CD8-positive, alpha-beta memory T cell (primary cell): ENCODE measurements around the gene NAGA. TPM values are rescaled to one million over a fixed set of nuclear protein-coding genes. Genes with fewer than 3 reads are reported as not detected.
"Not testable (repeated sequence)": the region's sequence is repeated elsewhere in the genome, so short reads cannot be mapped to it uniquely, and the experiment has no call there.

Experiments
- CTCF ChIA-PET: fragments of 350-600 bp; sonication (Branson Sonifier 250); formaldehyde crosslinking; loops from one replicate; lab custom pipeline; 2021; ENCODE audit warnings: antibody characterized with exemption; lab: Charles Lee
- POLR2A ChIA-PET: fragments of 350-600 bp; sonication (Branson Sonifier 250); formaldehyde crosslinking; loops from one replicate; lab custom pipeline; 2021; ENCODE audit warnings: antibody characterized with exemption; lab: Charles Lee
- DNase-seq, 5 donors: peaks; one replicate each; pipeline versions ENCODE4 v3.0.0 to v3.0.0-alpha.2; 2020 to 2022; ENCODE audit warnings: mixed read lengths in 1 of 5
- H3K27ac ChIP-seq: one replicate; pipeline ENCODE4 v1.7.0; 2013; ENCODE audit warnings: low read depth, mild to moderate bottlenecking, low read length, moderate library complexity
- H3K27me3 ChIP-seq: 2 replicates; pipeline ENCODE4 v1.7.0; 2013; ENCODE audit warnings: low read length, mild to moderate bottlenecking; ENCODE audit not compliant: insufficient read depth, poor library complexity, severe bottlenecking
- H3K36me3 ChIP-seq: 2 replicates; pipeline ENCODE4 v1.7.0; 2013; ENCODE audit warnings: mild to moderate bottlenecking, low read length, moderate library complexity; ENCODE audit not compliant: insufficient read depth
- H3K4me1 ChIP-seq: 2 replicates; pipeline ENCODE4 v1.7.0; 2013; ENCODE audit warnings: mild to moderate bottlenecking, low read length, moderate library complexity; ENCODE audit not compliant: insufficient read depth
- H3K4me3 ChIP-seq: 2 replicates; pipeline ENCODE4 v1.7.0; 2013; ENCODE audit warnings: mild to moderate bottlenecking, low read length
- H3K9me3 ChIP-seq: 2 replicates; pipeline ENCODE4 v1.7.0; 2013; ENCODE audit warnings: mild to moderate bottlenecking, low read length
- H3K27ac Mint-ChIP-seq, 8 donors: one replicate each; pipeline ENCODE4 v1.8.0; 2020 to 2021; ENCODE audit warnings: mixed read lengths in 8 of 8, mild to moderate bottlenecking in 6 of 8, inconsistent platforms in 3 of 8, moderate library complexity in 3 of 8
- H3K27me3 Mint-ChIP-seq, 2 donors: one replicate each; pipeline ENCODE4 v1.8.0; 2020 to 2021; ENCODE audit warnings: mixed read lengths in 2 of 2, mild to moderate bottlenecking in 1 of 2, moderate library complexity in 1 of 2
- H3K36me3 Mint-ChIP-seq, 3 donors: one replicate each; pipeline ENCODE4 v1.8.0; 2020 to 2021; ENCODE audit warnings: mixed read lengths in 3 of 3, inconsistent platforms in 1 of 3, mild to moderate bottlenecking in 1 of 3
- H3K4me1 Mint-ChIP-seq, 3 donors: one replicate each; pipeline ENCODE4 v1.8.0; 2020 to 2021; ENCODE audit warnings: mixed read lengths in 3 of 3, inconsistent platforms in 1 of 3, mild to moderate bottlenecking in 1 of 3
- H3K4me3 Mint-ChIP-seq, 7 donors: one replicate each; pipeline ENCODE4 v1.8.0; 2020 to 2021; ENCODE audit warnings: mixed read lengths in 7 of 7, mild to moderate bottlenecking in 6 of 7, moderate library complexity in 4 of 7, inconsistent platforms in 2 of 7
- H3K9me3 Mint-ChIP-seq, 5 donors: one replicate each; pipeline ENCODE4 v1.8.0; 2020 to 2022; ENCODE audit warnings: mixed read lengths in 5 of 5, mild to moderate bottlenecking in 3 of 5, moderate library complexity in 2 of 5, inconsistent platforms in 1 of 5
- polyA plus RNA-seq: library from polyadenylated mRNA; unstranded; fragments of 300-500 nt; fragmentation: Illumina TruSeq; gene quantifications from one replicate; pipeline ENCODE4 v1.2.3, GENCODE V29; 2021
- total RNA-seq, 2 experiments: library from RNA; stranded (reverse); gene quantifications; one replicate each; pipeline ENCODE4 v1.2.3, GENCODE V29; 2021

The NAGA gene
- total and polyA plus RNA-seq, 3 experiments from 2014 or later: 19.0 to 21.2 (median 20.3) TPM

GRCh38 chr22:42074132-42074811 lies 3.7 kb upstream of the NAGA start, which contains the start of gene PHETA2:
PHETA2 (plus strand) TSS chr22:42074248; CDS start chr22:42077294, 3,046 bp downstream.
- Histone ChIP-seq H3K36me3 (no peaks in the 10 kb centered on the region), H3K27me3 (no peaks in the 10 kb centered on the region), H3K4me1 (peaks cover 36% of the 10 kb centered on the region), H3K27ac (peak within 1 kb of the TSS; percentile 31), H3K9me3 (no peaks in the 10 kb centered on the region), H3K4me3 (peak within 1 kb of the TSS; percentile 39)
- peak within 1 kb of the TSS; percentile 4 to 91 (median 64) for H3K27ac Mint-ChIP-seq
- H3K27me3 Mint-ChIP-seq: no peaks in the 10 kb centered on the region
- peaks cover 38 to 62% (median 45%) of the 10 kb centered on the region in 3 donors for H3K4me1 Mint-ChIP-seq
- DNase-seq: peak; percentile 40 to 73 (median 47)
- no peaks in the 10 kb centered on the region for H3K9me3 Mint-ChIP-seq
- CTCF ChIA-PET: interaction anchor here (1.6 kb wide), 1 partner anchor 16 kb away, joined by 10 read pairs; the partner anchor contains the start of gene NDUFA6
- H3K36me3 Mint-ChIP-seq: peaks cover 0 to 4% (median 0%) of the 10 kb centered on the region in 3 donors
- peak within 1 kb of the TSS; percentile 51 to 82 (median 62) for H3K4me3 Mint-ChIP-seq
- POLR2A ChIA-PET: no interaction called here

GRCh38 chr22:42073621-42074041 lies 3.0 kb upstream of the NAGA start:
- Histone ChIP-seq H3K27ac (no peak overlapping the region), H3K36me3 (no peaks in the 10 kb centered on the region), H3K9me3 (no peaks in the 10 kb centered on the region), H3K4me1 (peaks cover 30% of the 10 kb centered on the region), H3K4me3 (peak overlapping the region; percentile 39), H3K27me3 (no peaks in the 10 kb centered on the region)
- Mint-ChIP-seq H3K36me3 (peaks cover 0 to 6% (median 0%) of the 10 kb centered on the region in 3 donors), H3K27me3 (no peaks in the 10 kb centered on the region), H3K4me3 (peak overlapping the region in 6 of 7 donors; percentile 51 to 72 (median 56)), H3K4me1 (peaks cover 35 to 58% (median 46%) of the 10 kb centered on the region in 3 donors), H3K9me3 (no peaks in the 10 kb centered on the region), H3K27ac (peak overlapping the region in 3 of 8 donors; percentile 50 to 83 (median 61))
- CTCF ChIA-PET: no interaction called here
- POLR2A ChIA-PET: no interaction called here
- DNase-seq: no peak

DNA sequence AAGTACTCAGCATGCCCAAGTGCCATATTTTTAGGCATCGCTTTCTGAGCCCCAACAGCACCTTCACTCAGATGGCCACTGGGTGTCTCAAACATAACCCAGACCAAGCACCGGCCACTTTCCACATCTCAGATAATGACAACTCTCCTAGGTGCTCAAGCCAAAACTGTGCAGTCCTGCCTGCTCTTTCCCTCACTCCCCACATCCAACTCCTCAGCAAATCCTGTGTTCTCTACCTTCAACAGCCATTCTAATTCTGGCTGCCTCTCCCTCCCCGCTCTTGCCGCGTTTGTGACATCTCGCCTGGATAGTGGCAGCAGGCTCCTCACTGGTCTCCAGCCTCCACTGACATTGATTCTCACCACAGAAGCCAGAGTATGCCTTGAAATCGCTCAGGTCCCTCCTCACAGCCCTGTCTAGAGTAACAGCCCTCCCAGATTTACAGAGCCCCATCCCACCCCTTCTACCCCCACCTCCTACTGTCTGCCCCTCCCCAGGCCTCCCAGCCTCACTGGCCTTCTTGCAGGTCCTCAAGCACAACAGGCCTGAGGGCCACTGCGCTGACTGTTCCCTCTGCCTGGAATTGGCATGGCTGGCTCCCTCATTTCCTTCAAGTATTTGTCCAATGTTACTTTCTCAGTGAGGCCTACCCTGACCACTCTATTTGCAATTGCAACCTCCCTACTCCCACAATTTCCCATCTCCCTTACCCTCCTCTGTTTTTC lies 2.2 kb upstream of the NAGA start:
- Mint-ChIP-seq H3K4me3 (peak overlapping the region; percentile 39 to 72 (median 52)), H3K9me3 (no peaks in the 10 kb centered on the region), H3K36me3 (peaks cover 0 to 14% (median 0%) of the 10 kb centered on the region in 3 donors), H3K27ac (peak overlapping the region in 4 of 8 donors; percentile 4 to 83 (median 50)), H3K4me1 (peaks cover 35 to 54% (median 46%) of the 10 kb centered on the region in 3 donors), H3K27me3 (no peaks in the 10 kb centered on the region)
- Histone ChIP-seq H3K27me3 (no peaks in the 10 kb centered on the region), H3K4me3 (no peak overlapping the region), H3K9me3 (no peaks in the 10 kb centered on the region), H3K27ac (no peak overlapping the region), H3K4me1 (peaks cover 26% of the 10 kb centered on the region), H3K36me3 (no peaks in the 10 kb centered on the region)
- POLR2A ChIA-PET: no interaction called here
- CTCF ChIA-PET: no interaction called here
- DNase-seq: no peak

DNA sequence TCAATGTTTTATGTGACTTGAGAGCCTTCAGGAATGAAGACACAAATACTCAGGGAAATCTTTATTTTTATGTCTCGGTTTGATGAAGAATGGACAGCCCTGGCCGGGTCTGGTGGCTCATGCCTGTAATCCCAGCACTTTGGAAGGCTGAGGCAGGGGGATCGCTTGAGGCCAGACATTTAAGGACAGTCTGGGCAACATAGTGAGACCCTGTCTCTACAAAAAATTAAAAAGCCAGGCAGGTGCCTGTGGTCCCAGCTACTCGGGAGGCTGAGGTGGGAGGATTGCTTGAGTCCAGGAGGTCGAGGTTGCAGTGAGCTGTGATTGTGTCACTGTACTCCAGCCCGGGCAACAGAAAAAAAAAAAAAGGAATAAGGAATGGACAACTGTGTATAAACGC lies 896 bp upstream of the NAGA start:
- H3K4me3 Mint-ChIP-seq: peak overlapping the region; percentile 91 to 96 (median 93)
- CTCF ChIA-PET, H3K36me3 ChIP-seq, H3K27me3 Mint-ChIP-seq, DNase-seq, H3K27me3 ChIP-seq, H3K9me3 Mint-ChIP-seq, H3K9me3 ChIP-seq: not testable (repeated sequence)
- H3K27ac Mint-ChIP-seq: peak overlapping the region; percentile 68 to 94 (median 91)
- H3K27ac ChIP-seq: peak overlapping the region; percentile 76
- peaks cover 37 to 54% (median 46%) of the 10 kb centered on the region in 3 donors for H3K4me1 Mint-ChIP-seq
- peaks cover 26% of the 10 kb centered on the region for H3K4me1 ChIP-seq
- POLR2A ChIA-PET: interaction anchor here (0.7 to 2.2 kb wide), 3 partner anchors 8 to 29 kb away, joined by 5 to 19 read pairs (median 7); partner anchors contain the start of genes NDUFA6 and SMDT1
- H3K4me3 ChIP-seq: peak overlapping the region; percentile 85
- H3K36me3 Mint-ChIP-seq: peaks cover 0 to 25% (median 0%) of the 10 kb centered on the region in 3 donors

- H3K4me1 Mint-ChIP-seq: peaks cover 33 to 48% (median 44%) of the 10 kb centered on the region in 3 donors
- CTCF ChIA-PET: interaction anchor here (0.5 to 1.2 kb wide), 4 partner anchors 9 to 1101 kb away, joined by 3 to 9 read pairs (median 4); partner anchors contain the start of genes NDUFA6 and SMDT1
- H3K27me3 ChIP-seq: no peaks in the 10 kb centered on the region
- no peaks in the 10 kb centered on the region for H3K36me3 ChIP-seq
- no peak for DNase-seq
- peaks cover 23% of the 10 kb centered on the region for H3K4me1 ChIP-seq
- peak overlapping the region; percentile 91 to 96 (median 93) for H3K4me3 Mint-ChIP-seq
- peaks cover 0 to 39% (median 2%) of the 10 kb centered on the region in 3 donors for H3K36me3 Mint-ChIP-seq
- H3K27ac Mint-ChIP-seq: peak overlapping the region; percentile 68 to 94 (median 89)
- peak overlapping the region; percentile 76 for H3K27ac ChIP-seq
- peak overlapping the region; percentile 85 for H3K4me3 ChIP-seq
- H3K9me3 Mint-ChIP-seq: no peaks in the 10 kb centered on the region
- H3K9me3 ChIP-seq: no peaks in the 10 kb centered on the region
- POLR2A ChIA-PET: interaction anchor here (1.7 to 2.2 kb wide), 2 partner anchors 9 to 20 kb away, joined by 7 to 19 read pairs; partner anchors contain the start of genes NDUFA6 and SMDT1
- no peaks in the 10 kb centered on the region for H3K27me3 Mint-ChIP-seq
Observed at GRCh38 chr22:42069801-42070516, 653 bp downstream of the NAGA start.

DNA sequence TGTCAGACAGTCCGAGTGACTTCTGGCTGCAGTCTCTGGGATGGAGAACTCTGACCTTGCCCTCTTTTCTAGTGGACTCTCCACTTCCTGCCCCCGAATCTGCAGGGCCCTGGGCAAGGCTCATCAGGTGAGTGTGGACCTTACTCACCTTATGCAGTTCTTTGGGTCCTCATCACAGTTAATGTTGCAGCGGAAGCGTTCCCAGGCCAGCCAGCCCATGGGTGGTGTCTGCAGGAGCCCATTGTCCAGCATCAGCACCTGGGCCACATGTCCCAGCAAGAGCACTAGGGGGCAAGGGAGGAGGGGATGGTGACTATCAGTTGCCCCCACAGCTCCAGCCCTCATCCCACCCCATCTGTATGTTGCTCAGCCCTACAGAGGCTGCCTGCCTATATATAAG lies 2.3 kb downstream of the NAGA start:
- peaks cover 21% of the 10 kb centered on the region for H3K4me1 ChIP-seq
- Mint-ChIP-seq H3K4me1 (peaks cover 32 to 40% (median 39%) of the 10 kb centered on the region in 3 donors), H3K9me3 (no peaks in the 10 kb centered on the region), H3K36me3 (peaks cover 5 to 48% (median 8%) of the 10 kb centered on the region in 3 donors), H3K4me3 (peak overlapping the region in 1 of 7 donors; percentile 12), H3K27me3 (no peaks in the 10 kb centered on the region), H3K27ac (peak overlapping the region in 2 of 8 donors; percentile 15 to 19)
- no peaks in the 10 kb centered on the region for H3K9me3 ChIP-seq
- H3K27ac ChIP-seq: no peak overlapping the region
- no peaks in the 10 kb centered on the region for H3K27me3 ChIP-seq
- ChIA-PET POLR2A (no interaction called here), CTCF (no interaction called here)
- H3K4me3 ChIP-seq: no peak overlapping the region
- no peaks in the 10 kb centered on the region for H3K36me3 ChIP-seq
- DNase-seq: no peak

DNA sequence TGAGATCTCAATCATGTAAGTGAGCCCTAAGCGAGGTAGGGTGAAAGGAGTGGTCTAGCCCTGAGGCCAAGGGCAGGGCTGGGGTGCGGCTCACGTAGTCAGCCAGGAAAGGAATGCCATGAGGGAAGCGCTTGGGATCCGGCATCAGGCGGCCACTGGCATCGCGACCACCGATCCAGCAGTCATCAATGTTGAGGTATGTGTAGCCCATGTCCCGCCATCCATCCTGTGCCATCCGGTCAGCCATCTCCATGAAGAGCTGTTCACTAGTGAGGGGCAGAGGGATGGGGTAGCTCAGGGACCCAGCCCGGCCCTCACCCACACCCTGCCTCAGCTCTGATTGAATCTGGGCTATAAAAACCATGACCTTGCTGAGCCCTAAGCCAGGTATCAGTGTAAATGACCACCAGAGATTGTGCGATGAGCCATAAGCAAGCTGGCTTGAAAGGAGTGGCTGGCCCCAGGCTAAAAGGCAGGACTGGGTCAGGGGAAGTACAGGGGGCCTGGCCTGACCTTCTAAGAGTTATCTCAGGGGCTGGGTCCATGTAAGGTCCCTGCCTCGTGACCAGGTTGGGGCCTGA lies 2.9 kb downstream of the NAGA start:
- no peak overlapping the region for H3K27ac ChIP-seq
- H3K36me3 ChIP-seq: peaks cover under 1% of the 10 kb centered on the region
- no peaks in the 10 kb centered on the region for H3K9me3 ChIP-seq
- Mint-ChIP-seq H3K27me3 (no peaks in the 10 kb centered on the region), H3K4me1 (peaks cover 28 to 35% (median 33%) of the 10 kb centered on the region in 3 donors), H3K36me3 (peaks cover 5 to 53% (median 12%) of the 10 kb centered on the region in 3 donors), H3K4me3 (no peak overlapping the region), H3K27ac (peak overlapping the region in 2 of 8 donors; percentile 19 to 47), H3K9me3 (no peaks in the 10 kb centered on the region)
- H3K4me3 ChIP-seq: no peak overlapping the region
- ChIA-PET CTCF (no interaction called here), POLR2A (no interaction called here)
- H3K4me1 ChIP-seq: peaks cover 21% of the 10 kb centered on the region
- no peak for DNase-seq
- H3K27me3 ChIP-seq: no peaks in the 10 kb centered on the region
